GM23248 (cell line): ENCODE results near the gene PLA2G4F.

ENCODE experiments used
- EZH2 ChIP-seq: fragments of 200-600 bp; sonication (generic); IDR thresholded peaks from 2 replicates; pipeline ENCODE4 v1.6.1; 2018; ENCODE audit warnings: antibody characterized with exemption, mild to moderate bottlenecking; ENCODE audit not compliant: insufficient read depth, poor library complexity, severe bottlenecking
- EZH2phosphoT487 ChIP-seq: fragments of 200-600 bp; sonication (generic); IDR thresholded peaks from 2 replicates; pipeline ENCODE4 v1.6.1; 2018; ENCODE audit warnings: antibody characterized with exemption, moderate library complexity, mild to moderate bottlenecking, low read depth; ENCODE audit not compliant: insufficient read depth

- TF ChIP-seq EZH2: no peak
- TF ChIP-seq EZH2phosphoT487: no peak
These were observed 24.3 kb downstream of the PLA2G4F start for GRCh38 chr15:42131826-42132806.
